Fibroblast of the aortic adventitia (primary cell): ENCODE measurements around the gene FKRP. TPM values are rescaled to one million over a fixed set of nuclear protein-coding genes. Genes with fewer than 3 reads are reported as not detected.
"Not testable (repeated sequence)": the region's sequence is repeated elsewhere in the genome, so short reads cannot be mapped to it uniquely, and the experiment has no call there.

Source experiments
- DNase-seq: peaks from one replicate; pipeline ENCODE4 v3.0.0-alpha.2; 2010; ENCODE audit warnings: low read depth
- H3K4me3 ChIP-seq: 2 replicates; pipeline ENCODE4 v1.5.1; 2011; ENCODE audit warnings: low read depth, mild to moderate bottlenecking, control low read depth, low read length, moderate library complexity
- CTCF ChIP-seq: IDR thresholded peaks from 2 replicates; pipeline ENCODE4 v1.5.1; 2011; ENCODE audit warnings: mild to moderate bottlenecking, low read length, control low read depth, inconsistent platforms; ENCODE audit not compliant: insufficient read depth
- total RNA-seq: library from RNA; depleted of rRNA; stranded (reverse); fragments of >200 nt; gene quantifications from 2 replicates; pipeline ENCODE4 v1.2.3, GENCODE V29; 2012; ENCODE audit warnings: low replicate concordance

Gene FKRP
- total RNA-seq, 1 donor, result 11.8 TPM

GRCh38 chr19:46772170-46773017 is 26.5 kb downstream of the FKRP start:
- no peak for DNase-seq
- TF ChIP-seq CTCF, result no peak
- no peak overlapping the region for H3K4me3 ChIP-seq

GRCh38 chr19:46773018-46773399 is 27.2 kb downstream of the FKRP start:
- no peak for DNase-seq
- H3K4me3 ChIP-seq, result no peak overlapping the region
- TF ChIP-seq CTCF, result no peak

- no peak overlapping the region for H3K4me3 ChIP-seq
- DNase-seq, result no peak
- no peak for TF ChIP-seq CTCF
Measured at GRCh38 chr19:46775642-46776258, 29.9 kb downstream of the FKRP start.

GRCh38 chr19:46776927-46777911 is 31.4 kb downstream of the FKRP start:
- TF ChIP-seq CTCF, result no peak
- H3K4me3 ChIP-seq, result no peak overlapping the region
- no peak for DNase-seq

GRCh38 chr19:46777956-46778645 is 32.2 kb downstream of the FKRP start:
- DNase-seq, H3K4me3 ChIP-seq: not testable (repeated sequence)

GRCh38 chr19:46782355-46783019 is 36.6 kb downstream of the FKRP start:
- TF ChIP-seq CTCF, result no peak
- DNase-seq, result no peak
- no peak overlapping the region for H3K4me3 ChIP-seq
